ENCODE measurements around the gene HLCS.

DNA sequence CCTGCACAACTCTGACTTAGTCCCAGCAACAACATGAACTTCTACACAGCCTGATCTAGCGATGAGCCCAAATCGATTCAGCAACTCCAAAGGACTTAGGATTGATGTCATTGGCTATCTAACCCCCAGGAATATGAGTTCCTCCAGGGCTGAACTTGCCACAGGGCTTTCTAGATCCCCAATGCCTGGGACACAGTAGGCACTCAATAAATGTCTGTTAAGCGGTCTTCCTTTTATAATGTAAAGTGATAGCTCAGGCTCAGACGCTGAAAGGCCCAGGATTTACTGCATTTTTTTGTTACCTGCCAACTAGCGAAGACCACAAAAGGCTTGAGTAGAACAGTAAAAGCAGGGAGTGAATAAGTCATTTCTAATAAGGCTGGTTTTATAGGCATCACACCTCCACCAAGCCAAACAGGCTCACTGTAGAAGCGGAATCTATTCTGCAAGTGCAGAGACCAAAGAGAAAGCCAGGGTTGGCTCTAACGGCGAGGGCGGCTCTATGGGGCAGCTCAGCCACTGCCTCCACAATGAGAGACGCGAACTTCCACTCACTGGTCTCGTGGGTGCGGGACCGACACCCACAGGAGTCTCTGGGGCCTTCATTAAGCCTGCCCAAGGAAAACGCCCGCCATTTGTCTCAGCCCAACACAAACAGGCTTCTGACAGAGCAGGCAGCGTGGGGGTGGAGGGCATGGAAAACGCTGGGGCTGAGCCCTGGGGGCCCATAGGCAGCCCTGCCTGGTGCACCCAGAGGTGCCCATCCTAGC, 52.0 kb downstream of the HLCS start:
- TF ChIP-seq SIN3A (IDR thresholded peaks at IDR 0.05; ENCODE audit: borderline replicate concordance, low read depth, low read length) (no peak), CTCF (IDR thresholded peaks at IDR 0.05) (no peak), ELF1 (IDR thresholded peaks at IDR 0.05) (no peak), ZBTB33 (IDR thresholded peaks at IDR 0.05; ENCODE audit: borderline replicate concordance, low read depth) (no peak), NRF1 (IDR thresholded peaks at IDR 0.05; ENCODE audit: low read depth, low read length) (no peak), MXI1 (IDR thresholded peaks at IDR 0.05; ENCODE audit: low read depth, low read length) (no peak), EZH2phosphoT487 (IDR thresholded peaks at IDR 0.05; ENCODE audit: borderline replicate concordance, low read depth) (no peak), NFIC (IDR thresholded peaks at IDR 0.05; ENCODE audit: borderline replicate concordance) (no peak), JUND (IDR thresholded peaks at IDR 0.05) (no peak), POLR2AphosphoS5 (IDR thresholded peaks at IDR 0.05; ENCODE audit: low read depth, low read length) (no peak), CHD2 (IDR thresholded peaks at IDR 0.05; ENCODE audit: low read length, partially characterized antibody) (no peak), YY1 (IDR thresholded peaks at IDR 0.05; ENCODE audit: low read depth) (no peak)
- TF ChIP-seq, protein P1, sequence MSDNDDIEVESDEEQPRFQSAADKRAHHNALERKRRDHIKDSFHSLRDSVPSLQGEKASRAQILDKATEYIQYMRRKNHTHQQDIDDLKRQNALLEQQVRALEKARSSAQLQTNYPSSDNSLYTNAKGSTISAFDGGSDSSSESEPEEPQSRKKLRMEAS (IDR thresholded peaks at IDR 0.05; ENCODE audit: low read depth) = no peak
